ENCODE results near the gene JAZF1.

- TF ChIP-seq MAX (IDR thresholded peaks at IDR 0.05) (no peak), ATF3 (IDR thresholded peaks at IDR 0.05) (no peak), CTCF (IDR thresholded peaks at IDR 0.05 in 2 of 3, conservative IDR thresholded peaks at IDR 0.05 in 1 of 3; ENCODE audit: borderline replicate concordance in 1 of 3, insufficient read depth in 1 of 3, low read depth in 2 of 3, low read length in 2 of 3) (no peak), POLR2A (IDR thresholded peaks at IDR 0.05; ENCODE audit: borderline replicate concordance, extremely low read depth, insufficient read depth, insufficient read length) (no peak), SRF (IDR thresholded peaks at IDR 0.05; ENCODE audit: low read depth) (no peak), EZH2phosphoT487 (IDR thresholded peaks at IDR 0.05; ENCODE audit: borderline replicate concordance) (no peak), JUND (IDR thresholded peaks at IDR 0.05) (no peak), REST (IDR thresholded peaks at IDR 0.05; ENCODE audit: low read depth) (no peak), SIN3A (IDR thresholded peaks at IDR 0.05; ENCODE audit: low read depth) (no peak), EZH2 (IDR thresholded peaks at IDR 0.05) (no peak), POLR2AphosphoS5 (IDR thresholded peaks at IDR 0.05; ENCODE audit: low read depth, low read length) (no peak), RAD21 (IDR thresholded peaks at IDR 0.05; ENCODE audit: low read depth) (no peak)
Measured at GRCh38 chr7:28163949-28164348, 16.6 kb downstream of the JAZF1 start.
